Fibroblast of lung (primary cell): ENCODE measurements around the gene ABCG5.

Source experiments
- EZH2 ChIP-seq: IDR thresholded peaks from 2 replicates; pipeline ENCODE4 v1.5.1; 2012; ENCODE audit warnings: low read length, control low read depth, mild to moderate bottlenecking; ENCODE audit errors: missing control alignments
- TF ChIP-seq, protein P1 (sequence below), 2 donors: IDR thresholded peaks in 1 of 2; conservative IDR thresholded peaks in 1 of 2; 1 replicate in 1 of 2; 2 replicates in 1 of 2; pipeline ENCODE4 v1.5.1; 2011 to 2012; ENCODE audit warnings: low read length in 2 of 2, control low read depth in 1 of 2, inconsistent platforms in 1 of 2, low read depth in 1 of 2, mild to moderate bottlenecking in 1 of 2

DNA sequence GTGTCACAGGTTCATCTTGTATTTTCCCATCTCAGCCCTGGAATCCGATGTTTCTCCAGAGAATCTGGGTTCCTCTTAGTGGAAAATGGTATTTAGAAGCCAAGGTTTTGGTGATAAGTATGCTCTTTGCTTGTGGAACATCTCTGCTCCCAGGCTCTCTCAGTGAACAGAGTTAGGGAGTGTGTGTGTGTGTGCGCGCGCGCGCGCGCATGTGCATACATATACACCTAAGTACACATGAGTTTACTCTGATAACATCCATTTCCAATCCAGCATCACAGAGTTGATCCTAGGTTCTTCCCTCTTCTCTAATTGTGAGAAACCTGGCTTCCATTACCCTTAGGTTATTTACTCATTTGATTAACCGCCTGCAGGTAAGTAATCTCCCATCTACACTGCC, 41.8 kb upstream of the ABCG5 start:
- TF ChIP-seq, protein P1, sequence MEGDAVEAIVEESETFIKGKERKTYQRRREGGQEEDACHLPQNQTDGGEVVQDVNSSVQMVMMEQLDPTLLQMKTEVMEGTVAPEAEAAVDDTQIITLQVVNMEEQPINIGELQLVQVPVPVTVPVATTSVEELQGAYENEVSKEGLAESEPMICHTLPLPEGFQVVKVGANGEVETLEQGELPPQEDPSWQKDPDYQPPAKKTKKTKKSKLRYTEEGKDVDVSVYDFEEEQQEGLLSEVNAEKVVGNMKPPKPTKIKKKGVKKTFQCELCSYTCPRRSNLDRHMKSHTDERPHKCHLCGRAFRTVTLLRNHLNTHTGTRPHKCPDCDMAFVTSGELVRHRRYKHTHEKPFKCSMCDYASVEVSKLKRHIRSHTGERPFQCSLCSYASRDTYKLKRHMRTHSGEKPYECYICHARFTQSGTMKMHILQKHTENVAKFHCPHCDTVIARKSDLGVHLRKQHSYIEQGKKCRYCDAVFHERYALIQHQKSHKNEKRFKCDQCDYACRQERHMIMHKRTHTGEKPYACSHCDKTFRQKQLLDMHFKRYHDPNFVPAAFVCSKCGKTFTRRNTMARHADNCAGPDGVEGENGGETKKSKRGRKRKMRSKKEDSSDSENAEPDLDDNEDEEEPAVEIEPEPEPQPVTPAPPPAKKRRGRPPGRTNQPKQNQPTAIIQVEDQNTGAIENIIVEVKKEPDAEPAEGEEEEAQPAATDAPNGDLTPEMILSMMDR (conservative IDR thresholded peaks at IDR 0.05 in 1 of 2, IDR thresholded peaks at IDR 0.05 in 1 of 2; ENCODE audit: low read depth in 1 of 2, low read length in 2 of 2) = no peak
- TF ChIP-seq EZH2 = no peak
